Measurements from ENCODE around the gene AMBRA1. TPM values are rescaled to one million over a fixed set of nuclear protein-coding genes. Genes with fewer than 3 reads are reported as not detected.

AMBRA1 gene
- total RNA-seq, 4 donors from 2014 or later, result 20.2 to 31.3 (median 25.9) TPM

- H3K27ac ChIP-seq, result no peak overlapping the region
- 93 to 94% methylated on average over 2 of the region's 2 CpGs for WGBS, 2 donors
- DNase-seq, result no peak
- no peaks in the 10 kb centered on the region for H3K9me3 ChIP-seq
- H3K4me3 ChIP-seq, result no peak overlapping the region
- intact Hi-C loops (cut with DNase I), result no loop called here
- no peaks in the 10 kb centered on the region for H3K27me3 ChIP-seq
- H3K4me1 ChIP-seq, result no peaks in the 10 kb centered on the region
- H3K36me3 ChIP-seq, result peaks cover 0 to 25% (median 0%) of the 10 kb centered on the region in 3 donors
- TF ChIP-seq POLR2A (IDR thresholded peaks at IDR 0.05) (no peak), CTCF (IDR thresholded peaks at IDR 0.05) (no peak)
These were observed 113.6 kb downstream of the AMBRA1 start for GRCh38 chr11:46480166-46480726.

- DNase-seq, result no peak
- Histone ChIP-seq H3K36me3 (peaks cover 0 to 25% (median 0%) of the 10 kb centered on the region in 3 donors), H3K27ac (no peak overlapping the region), H3K4me1 (no peaks in the 10 kb centered on the region), H3K4me3 (no peak overlapping the region), H3K9me3 (no peaks in the 10 kb centered on the region), H3K27me3 (no peaks in the 10 kb centered on the region)
- 94 to 98% methylated on average over 2 to 6 of the region's 7 CpGs for WGBS, 2 donors
- intact Hi-C loops (cut with DNase I), result no loop called here
- TF ChIP-seq CTCF (IDR thresholded peaks at IDR 0.05) (no peak), POLR2A (IDR thresholded peaks at IDR 0.05) (no peak)
These were observed 114.2 kb downstream of the AMBRA1 start for GRCh38 chr11:46479601-46480000.

DNA sequence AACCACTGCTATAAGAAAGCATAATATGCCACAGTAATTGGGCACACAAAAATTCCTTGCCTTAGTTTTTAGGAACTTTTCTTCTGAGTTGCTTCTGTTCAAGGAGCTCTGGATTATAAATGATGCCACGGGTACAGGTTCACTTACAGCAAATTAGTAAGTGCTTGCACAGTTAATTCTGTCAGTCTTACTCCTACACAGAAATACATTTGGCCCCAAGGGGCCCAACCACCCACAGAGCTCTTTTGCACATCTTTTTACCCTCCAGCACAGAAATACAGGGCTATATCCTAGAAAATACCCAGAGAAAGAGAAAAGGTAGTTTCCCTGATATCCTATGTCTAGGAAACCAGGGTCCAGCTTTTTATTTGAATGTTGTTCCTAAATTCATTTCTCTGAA lies 115.6 kb downstream of the AMBRA1 start:
- TF ChIP-seq CTCF (IDR thresholded peaks at IDR 0.05), result no peak
- no peak for TF ChIP-seq POLR2A (IDR thresholded peaks at IDR 0.05)
- Histone ChIP-seq H3K27ac (no peak overlapping the region), H3K4me3 (no peak overlapping the region), H3K4me1 (peaks cover 0 to 1% (median 0%) of the 10 kb centered on the region in 3 donors), H3K9me3 (no peaks in the 10 kb centered on the region), H3K27me3 (no peaks in the 10 kb centered on the region), H3K36me3 (peaks cover 0 to 15% (median 0%) of the 10 kb centered on the region in 3 donors)
- 38 to 45% methylated on average over 1 of the region's 1 CpG for WGBS, 2 donors
- DNase-seq, result no peak
- intact Hi-C loops (cut with DNase I), result no loop called here

DNA sequence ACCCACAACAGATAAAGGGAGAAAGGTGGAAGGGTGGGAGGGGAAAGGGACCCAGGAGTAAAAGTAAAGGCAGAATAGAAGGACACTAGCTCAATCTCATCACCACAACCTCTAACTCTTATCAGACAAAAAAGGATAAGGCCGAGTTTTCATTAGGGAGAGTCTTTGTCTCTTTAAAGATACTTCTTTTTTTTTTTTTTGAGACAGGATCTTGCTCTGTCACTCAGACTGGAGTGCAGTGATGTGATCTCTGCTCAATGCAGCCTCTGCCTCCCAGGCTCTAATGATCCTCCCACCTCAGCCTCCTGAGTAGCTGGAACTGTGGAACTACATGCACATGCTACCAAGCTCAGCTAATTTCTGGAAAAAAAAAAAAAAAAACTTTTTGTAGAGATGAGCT lies 116.7 kb downstream of the AMBRA1 start:
- TF ChIP-seq CTCF (IDR thresholded peaks at IDR 0.05) (no peak), POLR2A (IDR thresholded peaks at IDR 0.05) (no peak)
- no peaks in the 10 kb centered on the region for H3K27me3 ChIP-seq
- peaks cover 0 to 4% (median 0%) of the 10 kb centered on the region in 3 donors for H3K36me3 ChIP-seq
- DNase-seq, result no peak
- H3K4me3 ChIP-seq, result no peak overlapping the region
- intact Hi-C loops (cut with DNase I), result no loop called here
- H3K27ac ChIP-seq, result no peak overlapping the region
- H3K9me3 ChIP-seq, result no peaks in the 10 kb centered on the region
- peaks cover 0 to 12% (median 0%) of the 10 kb centered on the region in 3 donors for H3K4me1 ChIP-seq
- 84 to 96% methylated on average over 1 of the region's 1 CpG for WGBS, 2 donors

DNA sequence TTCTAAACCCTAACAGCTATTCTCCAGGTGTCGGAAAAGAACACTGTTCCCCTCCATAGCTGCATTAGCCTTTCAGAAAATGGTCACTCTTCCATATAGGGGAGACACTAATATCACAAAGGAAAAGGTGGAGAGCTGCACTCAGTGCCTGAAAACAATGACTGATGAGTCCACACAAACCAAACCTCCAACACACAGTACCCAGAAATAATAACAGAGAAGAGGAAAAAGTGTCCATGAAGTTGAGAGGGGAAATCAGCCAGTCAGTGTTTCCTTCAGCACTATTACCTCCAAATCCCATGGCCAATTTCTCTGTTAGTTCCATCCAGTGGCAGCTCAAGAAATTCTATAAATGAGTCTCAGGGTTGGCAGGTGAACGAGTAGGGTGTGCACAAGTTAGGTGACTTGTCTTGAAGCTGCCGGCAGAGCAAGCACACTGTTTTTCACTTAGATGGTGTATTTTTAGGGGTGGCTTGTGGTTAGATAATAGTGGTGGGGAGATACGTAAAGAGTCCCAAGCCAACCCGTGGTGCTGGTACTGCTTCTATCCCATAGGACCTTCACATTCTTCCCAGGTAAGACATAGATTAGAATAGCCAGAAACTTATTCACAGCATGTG lies 117.8 kb downstream of the AMBRA1 start:
- intact Hi-C loops (cut with DNase I), result no loop called here
- peaks cover 0 to 20% (median 0%) of the 10 kb centered on the region in 3 donors for H3K4me1 ChIP-seq
- H3K27ac ChIP-seq, result no peak overlapping the region
- H3K4me3 ChIP-seq, result no peak overlapping the region
- H3K9me3 ChIP-seq, result no peaks in the 10 kb centered on the region
- no peaks in the 10 kb centered on the region for H3K27me3 ChIP-seq
- no peak for DNase-seq
- WGBS, 2 donors, result 80 to 87% methylated on average over 5 of the region's 5 CpGs
- TF ChIP-seq CTCF (IDR thresholded peaks at IDR 0.05) (no peak), POLR2A (IDR thresholded peaks at IDR 0.05) (no peak)
- peaks cover 0 to 4% (median 0%) of the 10 kb centered on the region in 3 donors for H3K36me3 ChIP-seq
